ENCODE measurements around the gene RPL7A. TPM values are rescaled to one million over a fixed set of nuclear protein-coding genes. Genes with fewer than 3 reads are reported as not detected.
"Not testable (repeated sequence)": the region's sequence is repeated elsewhere in the genome, so short reads cannot be mapped to it uniquely, and the experiment has no call there.

RPL7A gene
- total RNA-seq, 4 donors from 2014 or later, result 1,385 to 2,320 (median 1,660) TPM

- Histone ChIP-seq H3K4me1 (peaks cover 0 to 51% (median 35%) of the 10 kb centered on the region in 3 donors), H3K4me3 (peak within 1 kb of the TSS; percentile 87 to 100), H3K27me3 (no peaks in the 10 kb centered on the region), H3K9me3 (no peaks in the 10 kb centered on the region), H3K27ac (peak within 1 kb of the TSS; percentile 90 to 97 (median 94)), H3K36me3 (peaks cover 0 to 17% of the 10 kb centered on the region in 2 donors)
- no CpG with 5 or more reads among the region's 120 CpGs for WGBS, 2 donors (ENCODE audit: low coverage in 1 of 2)
- peak; percentile 98 for ATAC-seq
- TF ChIP-seq POLR2AphosphoS5 (IDR thresholded peaks at IDR 0.05) (peak; percentile 54), EP300 (IDR thresholded peaks at IDR 0.05) (no peak), CTCF (IDR thresholded peaks at IDR 0.05) (peak in 3 of 4 experiments; percentile 7 to 60 (median 53)), POLR2A (IDR thresholded peaks at IDR 0.05) (peak; percentile 82 to 88)
These were observed 28.0 kb downstream of the RPL7A start, which contains the start of the genes STKLD1 and SURF4 for GRCh38 chr9:133375724-133376654. Gene STKLD1, plus strand, starts transcription at chr9:133376366. Its CDS starts 108 bp downstream, at chr9:133376474. Gene SURF4, minus strand, starts transcription at chr9:133376060. Its CDS starts 91 bp downstream, at chr9:133375969.

GRCh38 chr9:133377280-133377679, 29.3 kb downstream of the RPL7A start:
- not testable (repeated sequence) for ATAC-seq, H3K27ac ChIP-seq, H3K4me3 ChIP-seq, H3K27me3 ChIP-seq, H3K9me3 ChIP-seq
- peaks cover 0 to 12% of the 10 kb centered on the region in 2 donors for H3K36me3 ChIP-seq
- WGBS, 2 donors (ENCODE audit: low coverage in 1 of 2), result 68 to 86% methylated on average over 2 to 11 of the region's 14 CpGs
- H3K4me1 ChIP-seq, result peaks cover 0 to 38% (median 22%) of the 10 kb centered on the region in 3 donors

- H3K27ac ChIP-seq, result no peak overlapping the region
- no peak for TF ChIP-seq POLR2AphosphoS5 (IDR thresholded peaks at IDR 0.05)
- no peak for TF ChIP-seq POLR2A (IDR thresholded peaks at IDR 0.05)
- TF ChIP-seq EP300 (IDR thresholded peaks at IDR 0.05), result no peak
- no peak for TF ChIP-seq CTCF (IDR thresholded peaks at IDR 0.05)
These were observed 29.8 kb downstream of the RPL7A start for GRCh38 chr9:133377721-133378216.

GRCh38 chr9:133378408-133378962, 30.5 kb downstream of the RPL7A start:
- no peak for TF ChIP-seq EP300 (IDR thresholded peaks at IDR 0.05)
- no peak for TF ChIP-seq POLR2AphosphoS5 (IDR thresholded peaks at IDR 0.05)
- no peak for TF ChIP-seq CTCF (IDR thresholded peaks at IDR 0.05)
- TF ChIP-seq POLR2A (IDR thresholded peaks at IDR 0.05), result no peak
- WGBS, 2 donors (ENCODE audit: low coverage in 1 of 2), result no CpG with 5 or more reads among the region's 1 CpG
- no peaks in the 10 kb centered on the region for H3K36me3 ChIP-seq
- no peak for ATAC-seq
- H3K27ac ChIP-seq, result no peak overlapping the region
- H3K4me3 ChIP-seq, result no peak overlapping the region
- peaks cover 0 to 26% (median 15%) of the 10 kb centered on the region in 3 donors for H3K4me1 ChIP-seq
- no peaks in the 10 kb centered on the region for H3K27me3 ChIP-seq
- no peaks in the 10 kb centered on the region for H3K9me3 ChIP-seq

More at GRCh38 chr9:133377721-133378216, 29.8 kb downstream of the RPL7A start:
- ATAC-seq, result no peak
- Histone ChIP-seq H3K4me1 (peaks cover 0 to 33% (median 18%) of the 10 kb centered on the region in 3 donors), H3K4me3 (no peak overlapping the region), H3K36me3 (peaks cover 0 to 7% of the 10 kb centered on the region in 2 donors), H3K27me3 (no peaks in the 10 kb centered on the region), H3K9me3 (no peaks in the 10 kb centered on the region)
- 74 to 78% methylated on average over 3 to 4 of the region's 6 CpGs for WGBS, 2 donors (ENCODE audit: low coverage in 1 of 2)
